OCI-M1 (cell line): ENCODE measurements around the gene NBEAL2.

Experiments used
- DNase-seq: peaks from one replicate; lab custom pipeline; 2025; lab: John Stamatoyannopoulos, UW

The NBEAL2 gene

DNA sequence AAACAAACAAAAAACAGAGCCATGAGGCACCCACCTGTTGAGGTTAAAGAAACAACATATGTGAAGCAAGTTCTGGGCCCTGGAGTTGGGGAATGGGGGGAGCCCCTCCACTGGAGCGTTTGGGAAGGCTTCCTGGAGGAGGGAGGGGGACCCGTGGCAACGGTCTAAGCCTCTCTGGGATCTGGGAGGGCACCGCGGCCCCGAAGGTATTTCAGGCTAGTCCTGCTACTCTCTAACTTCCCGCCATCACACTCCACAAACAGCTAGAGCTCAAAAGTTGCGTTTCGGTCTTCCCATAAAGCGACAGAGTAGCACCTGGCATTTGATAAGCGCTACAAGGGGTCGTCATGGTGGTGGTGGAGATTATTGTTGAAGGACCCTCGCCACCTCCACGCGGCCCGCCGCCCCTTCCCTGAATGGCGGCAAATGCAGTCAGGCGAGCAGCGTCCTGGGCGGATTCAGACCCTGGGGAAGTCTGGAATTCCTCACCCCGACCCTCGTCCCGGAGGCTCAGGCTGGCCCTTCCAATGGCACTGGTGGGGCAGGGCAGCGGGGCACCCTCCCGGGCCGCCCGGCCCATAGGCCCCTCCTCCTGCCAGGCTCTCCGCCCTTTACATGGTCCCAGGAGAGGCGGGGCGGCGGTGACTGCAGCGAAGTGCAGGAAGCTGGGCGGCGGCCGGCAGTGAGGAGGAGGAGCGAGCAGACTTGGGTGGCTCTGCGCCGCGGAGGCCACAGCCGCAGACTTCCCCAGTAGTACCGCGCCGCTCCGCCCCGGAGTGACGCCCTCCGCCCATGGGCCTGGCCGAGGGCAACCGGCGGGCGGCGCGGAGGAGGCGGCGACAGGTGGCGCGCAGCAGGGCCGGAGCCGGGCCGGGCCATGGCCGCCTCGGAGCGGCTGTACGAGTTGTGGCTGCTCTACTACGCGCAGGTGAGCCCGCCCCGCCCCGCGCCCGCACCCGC lies at the start of gene NBEAL2:
Gene NBEAL2 (plus strand): TSS at position 682 of the 960 bp plus-strand sequence. CDS start 196 bp downstream, at position 878.
- DNase-seq = peak; percentile 97

- DNase-seq = no peak
Observed at GRCh38 chr3:46930166-46930944, 49.1 kb upstream of the NBEAL2 start.

- DNase-seq = no peak
Observed at GRCh38 chr3:46930945-46931403, 48.5 kb upstream of the NBEAL2 start.

DNA sequence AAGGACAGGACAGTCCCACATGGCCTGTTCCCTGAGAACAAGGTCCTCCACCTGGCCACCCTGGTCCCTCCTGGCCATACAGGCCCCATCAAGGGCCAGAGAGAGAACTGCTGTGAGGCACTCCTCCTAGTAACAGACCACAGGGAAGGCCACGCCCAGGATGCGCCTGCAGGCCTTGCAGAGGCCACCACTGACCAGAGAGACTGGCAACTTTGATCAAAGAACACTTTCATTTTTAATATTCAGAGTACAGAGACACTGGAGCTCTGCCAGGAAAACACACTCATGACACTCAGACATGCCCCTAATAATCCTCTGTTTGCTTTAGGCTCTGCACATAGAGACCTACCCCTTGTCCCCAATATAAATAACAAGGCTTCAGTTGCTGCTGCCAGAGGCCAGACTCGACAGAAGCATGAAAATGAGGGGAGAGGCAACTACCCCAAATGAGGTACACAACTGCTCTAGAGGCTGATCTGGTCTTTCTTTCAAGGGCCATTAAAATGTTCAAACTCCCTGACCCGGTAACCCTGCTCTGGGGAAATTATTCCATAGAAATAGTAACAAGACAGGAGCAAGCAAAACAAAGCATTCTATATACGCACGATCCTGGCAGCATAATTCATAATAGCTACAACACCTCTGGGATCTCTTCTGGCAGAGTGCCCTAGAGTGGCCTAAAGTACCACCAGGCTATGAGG lies 47.7 kb upstream of the NBEAL2 start:
- peak; percentile 87 for DNase-seq

- no peak for DNase-seq
Observed at GRCh38 chr3:46932455-46933225, 46.8 kb upstream of the NBEAL2 start.

- DNase-seq = no peak
Observed at GRCh38 chr3:46933261-46933660, 46.2 kb upstream of the NBEAL2 start.

DNA sequence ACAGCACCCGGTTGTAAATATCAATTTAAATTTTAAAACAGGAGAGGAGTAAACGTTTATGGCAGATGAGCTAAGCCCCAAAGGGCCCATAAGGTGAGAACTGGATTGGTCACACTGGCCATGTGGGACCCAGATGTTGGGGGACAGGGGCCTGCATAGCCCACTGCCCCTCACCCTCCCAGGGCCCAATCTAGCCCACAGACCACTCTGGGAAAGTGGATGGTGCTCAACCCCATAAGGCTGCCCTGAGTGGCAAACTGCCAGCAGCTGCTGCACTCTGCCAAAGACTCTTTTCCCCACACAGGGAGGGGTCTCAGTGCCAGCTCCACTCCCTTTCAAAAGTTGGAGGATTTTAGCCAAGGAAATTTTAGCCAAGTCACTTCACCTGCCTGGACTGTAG lies 45.4 kb upstream of the NBEAL2 start:
- DNase-seq = no peak

DNA sequence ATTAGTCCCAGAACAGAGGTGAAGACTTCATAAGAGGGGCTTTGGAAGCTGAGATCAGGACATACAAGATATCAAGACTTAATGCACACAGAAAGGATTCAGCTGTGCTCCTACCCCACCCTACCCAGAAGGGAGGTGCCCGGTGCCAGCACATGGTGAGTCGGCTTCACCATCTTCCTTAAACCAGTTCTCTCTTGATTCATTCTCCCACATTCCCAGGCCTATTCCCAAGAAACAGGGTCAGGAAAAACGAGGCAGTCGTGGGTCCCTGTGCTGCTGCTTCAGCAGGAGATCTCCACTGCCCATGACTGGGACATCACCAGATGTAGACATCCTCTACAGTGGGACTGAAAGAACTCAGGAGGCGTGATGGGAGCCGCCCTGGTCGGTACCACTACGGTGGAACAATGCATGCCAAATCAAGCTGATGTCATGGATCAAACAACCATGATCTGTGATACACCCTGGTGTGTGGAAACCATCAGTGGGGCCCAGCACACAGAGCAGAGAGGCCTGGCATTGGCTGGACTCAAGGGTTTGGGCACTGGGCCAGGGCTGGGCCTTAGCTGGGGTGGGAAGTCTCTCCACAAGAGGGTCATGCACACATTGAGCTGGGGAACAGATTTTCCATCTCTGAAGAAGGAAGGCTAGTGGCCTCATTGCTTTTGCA lies 44.8 kb upstream of the NBEAL2 start:
- DNase-seq = no peak

DNA sequence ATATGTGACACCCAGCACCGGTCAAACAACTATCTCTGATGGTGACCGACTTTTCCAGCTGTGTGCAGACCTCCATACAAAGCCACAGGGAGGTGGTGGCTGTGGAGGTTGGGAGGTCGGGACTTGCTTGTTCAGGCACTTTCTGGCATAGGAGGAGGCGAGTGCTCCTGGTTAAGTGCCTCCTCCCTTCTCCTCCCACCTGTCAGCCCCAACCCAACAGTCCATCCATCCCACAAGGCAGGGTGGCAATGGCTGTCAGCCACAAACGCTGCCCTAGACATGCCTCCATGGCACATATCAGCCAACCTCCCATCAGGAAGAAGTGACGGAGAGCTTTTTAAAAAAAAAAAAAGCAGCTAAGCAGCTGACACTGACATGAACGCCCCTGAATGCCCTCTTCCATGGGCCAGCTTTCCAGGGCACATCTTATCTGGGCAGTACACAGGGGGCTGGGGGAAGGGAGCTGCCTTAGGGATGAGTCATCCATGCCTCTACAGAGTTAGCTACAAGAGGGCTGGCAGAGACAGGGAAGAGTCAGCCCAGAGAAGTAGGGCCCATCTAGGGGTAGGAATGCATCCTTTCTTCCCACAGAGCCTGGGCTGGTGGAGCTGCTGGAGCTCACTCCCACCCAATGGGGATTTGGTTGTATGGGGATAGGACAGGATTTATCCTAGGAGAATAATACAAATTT lies 44.2 kb upstream of the NBEAL2 start:
- peak; percentile 76 for DNase-seq

GRCh38 chr3:46935989-46936558 lies 43.4 kb upstream of the NBEAL2 start:
- DNase-seq = no peak

GRCh38 chr3:46936733-46937250 lies 42.7 kb upstream of the NBEAL2 start:
- DNase-seq = no peak

GRCh38 chr3:46938118-46938517 lies 41.3 kb upstream of the NBEAL2 start:
- no peak for DNase-seq

DNA sequence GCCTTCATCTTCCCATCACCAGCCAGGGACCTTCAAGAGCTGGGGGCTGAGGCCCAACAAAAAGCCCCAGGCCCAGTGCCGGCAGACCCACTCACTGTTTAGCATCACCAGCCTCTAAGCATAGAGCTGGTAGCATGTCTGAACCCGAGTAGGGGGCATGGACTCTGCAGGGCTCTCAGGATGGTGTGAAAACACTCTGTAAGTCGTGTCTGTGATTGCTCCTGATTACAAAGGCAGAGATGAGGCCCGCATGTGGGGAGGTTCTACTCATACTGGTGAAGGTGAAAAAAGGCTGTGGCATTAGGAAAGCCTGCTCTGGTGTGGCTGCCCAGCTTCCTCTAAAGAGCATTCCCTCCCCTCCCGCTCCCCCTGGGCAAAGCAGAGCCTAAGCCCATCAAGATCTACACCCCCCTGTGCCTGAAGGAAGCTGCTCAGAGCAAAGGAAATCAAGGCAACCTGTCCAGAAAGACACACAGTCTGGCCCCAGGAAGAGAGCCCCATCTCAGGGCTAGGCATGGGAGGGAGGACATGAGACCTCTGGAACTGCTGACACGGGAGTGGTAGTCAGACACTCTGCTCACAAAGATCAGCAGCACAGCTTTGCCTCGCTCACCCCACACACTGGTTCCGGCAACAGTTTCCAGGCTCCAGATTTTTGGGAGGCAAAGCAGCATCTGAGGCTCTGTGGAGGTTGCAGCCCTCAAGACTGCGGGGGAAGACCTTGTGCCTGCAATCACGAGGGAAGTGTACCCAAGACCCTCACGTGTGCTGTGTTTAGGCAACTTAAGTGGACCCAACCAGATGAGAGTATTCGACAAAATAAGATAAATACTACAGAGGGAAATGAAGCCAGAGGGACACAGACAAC lies 39.7 kb upstream of the NBEAL2 start:
- no peak for DNase-seq

GRCh38 chr3:46942076-46942475 lies 37.4 kb upstream of the NBEAL2 start:
- DNase-seq = no peak

GRCh38 chr3:46942481-46943236 lies 36.8 kb upstream of the NBEAL2 start:
- no peak for DNase-seq

DNA sequence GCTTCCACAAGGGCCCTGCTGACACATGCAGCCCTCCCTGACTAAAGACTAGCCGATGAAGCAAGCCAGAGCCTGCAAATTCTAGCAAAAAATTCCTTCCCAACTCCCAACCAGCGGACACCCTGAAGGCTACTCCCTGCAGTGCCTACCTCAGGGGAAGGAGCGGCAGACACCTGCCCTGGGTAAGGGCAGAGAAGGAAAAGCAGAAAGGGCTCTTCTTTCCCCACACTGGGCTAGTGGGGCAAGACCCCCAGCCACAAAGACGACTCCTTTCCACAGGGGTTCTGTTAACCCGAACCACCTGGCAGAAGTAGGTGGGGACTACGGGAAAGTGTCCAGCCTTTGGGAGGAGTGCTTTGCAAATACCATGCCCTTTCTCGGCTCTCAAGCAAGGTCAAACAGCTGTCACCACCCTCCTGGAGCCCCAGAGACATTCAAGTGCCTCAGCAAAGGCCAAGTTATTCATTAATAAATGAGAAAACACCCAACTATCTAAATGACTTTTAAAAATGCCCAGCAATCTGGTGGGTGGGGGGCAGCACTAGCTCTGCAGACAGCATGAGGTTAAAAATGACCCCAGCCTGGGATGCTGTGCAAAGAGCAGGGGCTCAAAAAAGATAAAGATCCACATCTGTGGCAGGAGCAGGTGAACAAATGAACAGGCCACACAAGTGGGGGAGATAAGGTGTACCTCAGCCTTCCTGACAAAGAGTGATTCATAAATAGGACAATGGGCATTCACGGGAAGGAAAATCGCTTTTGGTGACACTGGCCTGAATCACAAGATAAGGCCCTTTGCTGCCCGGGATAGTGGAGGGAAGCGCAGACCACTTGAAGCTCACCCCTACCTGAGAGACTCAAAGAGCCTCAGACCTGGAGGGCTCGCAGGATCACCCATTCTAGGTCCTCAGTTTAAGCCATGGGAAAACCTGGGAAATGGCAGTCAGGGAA lies 36.0 kb upstream of the NBEAL2 start:
- no peak for DNase-seq

GRCh38 chr3:46944191-46944590 lies 35.3 kb upstream of the NBEAL2 start:
- DNase-seq = no peak
